H1 (cell line): ENCODE data around the gene FOXN3. TPM values are rescaled to one million over a fixed set of nuclear protein-coding genes. Genes with fewer than 3 reads are reported as not detected.
A peak's percentile ranks its signal among the peaks of the same experiment; 100 is the strongest.

Experiments
- CTCF ChIA-PET: fragments of 300-600 bp; sonication (Branson Sonifier 250); formaldehyde crosslinking; loops from one replicate; lab custom pipeline; 2021; ENCODE audit not compliant: partially characterized antibody; lab: Charles Lee
- POLR2A ChIA-PET: fragments of 300-600 bp; sonication (Branson Sonifier 250); formaldehyde crosslinking; loops from one replicate; lab custom pipeline; 2021; ENCODE audit warnings: inconsistent platforms; ENCODE audit not compliant: partially characterized antibody; lab: Charles Lee
- DNase-seq, 2 experiments: peaks; one replicate each; pipeline versions ENCODE4 v3.0.0 to v3.0.0-alpha.2; 2010 to 2022; ENCODE audit warnings: low spot score in 2 of 2, low read depth in 1 of 2, mixed read lengths in 1 of 2
- FAIRE-seq: peaks from 2 replicates; lab custom pipeline; 2011; peaks lifted over from hg19 to GRCh38; lab: Jason Lieb, UNC
- H2AFZ ChIP-seq: 2 replicates; pipeline ENCODE4 v1.8.1; 2012; ENCODE audit warnings: low read length, inconsistent platforms
- H2AK5ac ChIP-seq: 2 replicates; pipeline ENCODE4 v1.6.1; 2013; ENCODE audit warnings: low read depth, low read length
- H2BK120ac ChIP-seq: replicated peaks from 2 replicates; pipeline ENCODE3; 2013; ENCODE audit warnings: low read depth, low read length, inconsistent platforms
- H2BK12ac ChIP-seq: 2 replicates; pipeline ENCODE4 v1.6.1; 2013; ENCODE audit warnings: low read depth, low read length
- H2BK15ac ChIP-seq: 2 replicates; pipeline ENCODE4 v1.6.1; 2013; ENCODE audit warnings: low read length
- H2BK20ac ChIP-seq: 2 replicates; pipeline ENCODE4 v1.6.1; 2013; ENCODE audit warnings: low read length
- H2BK5ac ChIP-seq: 2 replicates; pipeline ENCODE4 v1.6.1; 2013; ENCODE audit warnings: low read depth, low read length
- H3K14ac ChIP-seq: 2 replicates; pipeline ENCODE4 v1.6.1; 2013; ENCODE audit warnings: inconsistent platforms; ENCODE audit not compliant: insufficient read length
- H3K18ac ChIP-seq: 2 replicates; pipeline ENCODE4 v1.6.1; 2013; ENCODE audit warnings: low read length; ENCODE audit errors: extremely low read depth
- H3K23ac ChIP-seq: 2 replicates; pipeline ENCODE4 v1.6.1; 2013; ENCODE audit warnings: inconsistent platforms; ENCODE audit not compliant: insufficient read length
- H3K23me2 ChIP-seq: 2 replicates; pipeline ENCODE4 v1.6.1; 2013; ENCODE audit warnings: low read depth, low read length
- H3K27ac ChIP-seq: 2 replicates; pipeline ENCODE4 v1.6.1; 2011; ENCODE audit warnings: low read depth, low read length, inconsistent platforms
- H3K27me3 ChIP-seq, 4 experiments: replicated peaks in 1 of 4; 1 replicate in 1 of 4; 2 replicates in 3 of 4; pipeline versions ENCODE4 v1.6.1 to v1.8.1; 2011 to 2013; ENCODE audit warnings: low read length in 3 of 4, mild to moderate bottlenecking in 3 of 4, inconsistent platforms in 2 of 4, mixed read lengths in 2 of 4, moderate library complexity in 1 of 4; ENCODE audit not compliant: control insufficient read depth in 3 of 4, insufficient read depth in 3 of 4; ENCODE audit errors: extremely low read depth in 1 of 4
- H3K36me3 ChIP-seq, 4 experiments: 2 replicates each; pipeline versions ENCODE4 v1.6.1 to v1.8.1; 2011 to 2013; ENCODE audit warnings: mild to moderate bottlenecking in 4 of 4, low read length in 3 of 4, moderate library complexity in 2 of 4, control low read depth in 1 of 4, inconsistent platforms in 1 of 4; ENCODE audit not compliant: insufficient read depth in 4 of 4, control insufficient read depth in 2 of 4
- H3K4ac ChIP-seq: replicated peaks from 2 replicates; pipeline ENCODE3; 2013; ENCODE audit warnings: low read length, low read depth, mixed read lengths, inconsistent platforms; ENCODE audit not compliant: insufficient read length
- H3K4me1 ChIP-seq, 4 experiments: replicated peaks in 1 of 4; 1 replicate in 1 of 4; 2 replicates in 3 of 4; pipeline versions ENCODE4 v1.6.1 to v1.8.1; 2011 to 2013; ENCODE audit warnings: low read length in 3 of 4, inconsistent platforms in 2 of 4, mixed read lengths in 1 of 4; ENCODE audit not compliant: insufficient read depth in 4 of 4, control insufficient read depth in 3 of 4
- H3K4me2 ChIP-seq, 2 experiments: 2 replicates each; pipeline versions ENCODE4 v1.6.1 to v1.8.1; 2011 to 2013; ENCODE audit warnings: low read depth in 2 of 2, low read length in 2 of 2, control low read depth in 1 of 2, inconsistent platforms in 1 of 2, mild to moderate bottlenecking in 1 of 2; ENCODE audit not compliant: insufficient read depth in 1 of 2
- H3K4me3 ChIP-seq, 4 experiments: fragments of 200-600, 300-600 bp in 1 of 4; sonication (generic), shearing (Covaris generic), sonication (Bioruptor Twin) in 1 of 4; 2 replicates each; pipeline versions ENCODE4 v1.5.1 to v1.8.1; 2011 to 2016; ENCODE audit warnings: low read length in 4 of 4, low read depth in 3 of 4, control low read depth in 2 of 4, inconsistent platforms in 2 of 4, mild to moderate bottlenecking in 2 of 4, mixed read lengths in 1 of 4, moderate library complexity in 1 of 4; ENCODE audit not compliant: insufficient read depth in 2 of 4; ENCODE audit errors: extremely low read depth in 1 of 4
- H3K56ac ChIP-seq: replicated peaks from 2 replicates; pipeline ENCODE3; 2013; ENCODE audit warnings: low read depth, mild to moderate bottlenecking, mixed read lengths, low read length, inconsistent platforms; ENCODE audit not compliant: insufficient read length
- H3K79me1 ChIP-seq: 2 replicates; pipeline ENCODE4 v1.6.1; 2013; ENCODE audit warnings: low read depth, low read length, control low read depth
- H3K79me2 ChIP-seq, 2 experiments: 2 replicates each; pipeline versions ENCODE4 v1.6.1 to v1.8.1; 2012 to 2013; ENCODE audit warnings: low read length in 2 of 2, mild to moderate bottlenecking in 2 of 2, inconsistent platforms in 1 of 2; ENCODE audit not compliant: insufficient read depth in 2 of 2, control insufficient read depth in 1 of 2
- H3K9ac ChIP-seq, 4 experiments: replicated peaks in 1 of 4; 1 replicate in 1 of 4; 2 replicates in 3 of 4; pipeline versions ENCODE4 v1.6.1 to v1.8.1; 2011 to 2013; ENCODE audit warnings: low read depth in 3 of 4, low read length in 3 of 4, control low read depth in 2 of 4, mild to moderate bottlenecking in 2 of 4, moderate library complexity in 2 of 4, inconsistent platforms in 1 of 4; ENCODE audit errors: extremely low read depth in 1 of 4
- H3K9me3 ChIP-seq, 2 experiments: 2 replicates each; pipeline versions ENCODE4 v1.6.1 to v1.8.1; 2012 to 2013; ENCODE audit warnings: mild to moderate bottlenecking in 2 of 2, moderate library complexity in 2 of 2, control low read depth in 1 of 2, inconsistent platforms in 1 of 2, low read depth in 1 of 2, low read length in 1 of 2, mixed read lengths in 1 of 2; ENCODE audit not compliant: insufficient read depth in 2 of 2
- H4K20me1 ChIP-seq, 2 experiments: replicated peaks in 1 of 2; 2 replicates each; pipeline versions ENCODE3 to v1.8.1; 2011 to 2013; ENCODE audit warnings: inconsistent platforms in 2 of 2, low read length in 2 of 2, mild to moderate bottlenecking in 1 of 2; ENCODE audit not compliant: insufficient read depth in 2 of 2, control insufficient read depth in 1 of 2
- H4K5ac ChIP-seq: 2 replicates; pipeline ENCODE4 v1.6.1; 2013; ENCODE audit warnings: low read length, low read depth, mixed read lengths, inconsistent platforms; ENCODE audit not compliant: insufficient read length
- H4K8ac ChIP-seq: 2 replicates; pipeline ENCODE4 v1.8.0; 2013; ENCODE audit warnings: mild to moderate bottlenecking, moderate library complexity, low read length, inconsistent platforms; ENCODE audit not compliant: insufficient read depth; ENCODE audit errors: extremely low read depth
- H4K91ac ChIP-seq: replicated peaks from 2 replicates; pipeline ENCODE3; 2013; ENCODE audit warnings: low read length, mixed read lengths, inconsistent platforms; ENCODE audit not compliant: insufficient read length
- BACH1 ChIP-seq: IDR thresholded peaks from 2 replicates; pipeline ENCODE4 v1.6.1; 2012; ENCODE audit warnings: low read length, improper control_type of control experiment
- BCL11A ChIP-seq, 2 experiments: IDR thresholded peaks; one replicate each; pipeline ENCODE4 v1.6.1; 2011; ENCODE audit warnings: low read depth in 2 of 2, low read length in 2 of 2, mild to moderate bottlenecking in 2 of 2
- FOSL1 ChIP-seq: IDR thresholded peaks from 2 replicates; pipeline ENCODE4 v1.6.1; 2011; ENCODE audit warnings: mild to moderate bottlenecking, low read depth, low read length, moderate library complexity; ENCODE audit not compliant: insufficient read depth
- JUN ChIP-seq: IDR thresholded peaks from 2 replicates; pipeline ENCODE4 v1.6.1; 2011; ENCODE audit warnings: low read depth, mild to moderate bottlenecking, improper control_type of control experiment, low read length
- KDM1A ChIP-seq: fragments of 200-600, 300-600 bp; sonication (generic); IDR thresholded peaks from 2 replicates; pipeline ENCODE4 v1.7.1; 2016; ENCODE audit warnings: mild to moderate bottlenecking, low read length, borderline replicate concordance
- KDM4A ChIP-seq: IDR thresholded peaks from one replicate; pipeline ENCODE4 v1.7.1; 2012; ENCODE audit warnings: low read depth, mild to moderate bottlenecking, moderate library complexity, low read length, inconsistent platforms; ENCODE audit not compliant: severe bottlenecking
- MAFK ChIP-seq: IDR thresholded peaks from 2 replicates; pipeline ENCODE4 v1.6.1; 2012; ENCODE audit warnings: low read depth, mild to moderate bottlenecking, improper control_type of control experiment, low read length
- RNF2 ChIP-seq: fragments of 200-900, 300-1000 bp; sonication (generic); IDR thresholded peaks from 2 replicates; pipeline ENCODE4 v1.7.1; 2016; ENCODE audit warnings: borderline replicate concordance, low read depth, mild to moderate bottlenecking, antibody characterized with exemption, low read length; ENCODE audit not compliant: poor library complexity, severe bottlenecking; ENCODE audit errors: missing control alignments
- TAF1 ChIP-seq: IDR thresholded peaks from 2 replicates; pipeline ENCODE4 v1.6.1; 2011; ENCODE audit warnings: mild to moderate bottlenecking, low read depth, low read length
- USF2 ChIP-seq: IDR thresholded peaks from 2 replicates; pipeline ENCODE4 v1.6.1; 2011; ENCODE audit warnings: low read length, improper control_type of control experiment
- WGBS, 2 experiments: shearing (Covaris generic) in 1 of 2; methylation state at CpG; one replicate each; pipeline versions ENCODE4 v1.1.6 to v1.1.7; 2013 to 2015; ENCODE audit warnings: low lambda C conversion rate in 2 of 2, mixed read lengths in 2 of 2, inconsistent platforms in 1 of 2, low coverage in 1 of 2, missing lambda C conversion rate in 1 of 2; ENCODE audit not compliant: insufficient replicate concordance in 2 of 2, insufficient coverage in 1 of 2, insufficient read length in 1 of 2; ENCODE audit errors: extremely low coverage in 1 of 2, missing lambda C conversion rate in 1 of 2; 5-methylcytosine and 5-hydroxymethylcytosine counted together
- polyA plus RNA-seq, 7 experiments: library from polyadenylated mRNA; depleted of rRNA in 3 of 7; stranded (reverse) in 5 of 7; unstranded in 2 of 7; fragments of >200 nt in 5 of 7; fragments of 200-250 nt in 2 of 7; gene quantifications; 1 replicate in 5 of 7; 2 replicates in 1 of 7; 4 replicates in 1 of 7; pipeline versions ENCODE4 v1.2.1 to v1.2.3, GENCODE V29; 2011 to 2013; ENCODE audit warnings: missing spikeins in 2 of 7, mixed read lengths in 2 of 7
- total RNA-seq: library from RNA; stranded (reverse); fragmentation: NEBNext Ultra II Directional; extraction: Animal tissue kit (Norgen Biotek cat#: 25700); gene quantifications from 2 replicates; pipeline ENCODE4 v1.2.1, GENCODE V29; 2021

The FOXN3 gene
- total and polyA plus RNA-seq, 2 of the 8 experiments (the other 6 are each of a cell fraction or from before 2014, with no cell fraction given): 52.6 to 178 TPM

GRCh38 chr14:89415159-89415558 is 1.9 kb downstream of the FOXN3 start:
- H2BK12ac ChIP-seq: no peak overlapping the region
- H2BK15ac ChIP-seq: no peak overlapping the region
- peaks cover 4 to 22% (median 8%) of the 10 kb centered on the region in 4 experiments for H3K4me1 ChIP-seq
- TF ChIP-seq RNF2 (no peak), MAFK (no peak), BACH1 (no peak), USF2 (no peak), KDM1A (no peak), BCL11A (IDR thresholded peaks at IDR 0.05; ENCODE audit: low read depth in 2 of 2, low read length in 2 of 2) (no peak), TAF1 (no peak), JUN (no peak), FOSL1 (no peak), KDM4A (no peak)
- H2BK120ac ChIP-seq: no peak overlapping the region
- H3K18ac ChIP-seq: no peak overlapping the region
- peak overlapping the region; percentile 70 to 81 for H3K4me2 ChIP-seq
- no peak overlapping the region for H4K5ac ChIP-seq
- peaks cover 2 to 4% of the 10 kb centered on the region in 2 experiments for H4K20me1 ChIP-seq
- no peak overlapping the region for H2AFZ ChIP-seq
- no peak overlapping the region for H3K4ac ChIP-seq
- no peak overlapping the region for H2AK5ac ChIP-seq
- H2BK20ac ChIP-seq: no peak overlapping the region
- H4K8ac ChIP-seq: no peak overlapping the region
- peaks cover 5% of the 10 kb centered on the region; the same call in 1 of the 2 replicates for H3K79me1 ChIP-seq
- no peak overlapping the region for H2BK5ac ChIP-seq
- 78% methylated on average over 5 of the region's 5 CpGs; no CpG with 5 or more reads in 1 of the 2 experiments for WGBS, 2 experiments
- peaks cover 5% of the 10 kb centered on the region in 2 experiments; a peak in 3 of 4 replicates for H3K9me3 ChIP-seq
- H3K27me3 ChIP-seq: no peaks in the 10 kb centered on the region
- H4K91ac ChIP-seq: no peak overlapping the region
- H3K4me3 ChIP-seq: peak overlapping the region; percentile 74 to 91 (median 84); a peak in 5 of 8 replicates
- H3K23me2 ChIP-seq: peaks cover 5% of the 10 kb centered on the region; the same call in 1 of the 2 replicates
- H3K14ac ChIP-seq: no peak overlapping the region
- no peak overlapping the region for H3K9ac ChIP-seq
- H3K36me3 ChIP-seq: peaks cover 5 to 28% (median 19%) of the 10 kb centered on the region in 4 experiments; a peak in 7 of 8 replicates
- DNase-seq: no peak
- H3K79me2 ChIP-seq: peaks cover 52 to 89% of the 10 kb centered on the region in 2 experiments
- H3K23ac ChIP-seq: no peak overlapping the region
- no peak for FAIRE-seq
- ChIA-PET CTCF (interaction anchor here (0.5 to 1.3 kb wide), 9 partner anchors 9 to 499 kb away, joined by 3 to 7 read pairs (median 3); no protein-coding TSS in a partner anchor), POLR2A (interaction anchor here (0.6 to 1.6 kb wide), 13 partner anchors 9 to 374 kb away, joined by 3 to 7 read pairs (median 3); no protein-coding TSS in a partner anchor)
- no peak overlapping the region for H3K27ac ChIP-seq
- H3K56ac ChIP-seq: no peak overlapping the region
